AG04450 (cell line): ENCODE results near the gene COPG1. TPM values are rescaled to one million over a fixed set of nuclear protein-coding genes. Genes with fewer than 3 reads are reported as not detected.

Experiments used
- CTCF ChIA-PET: fragments of 300-600, 350-600 bp; formaldehyde crosslinking; extraction: SDS; loops from one replicate; lab custom pipeline; 2022; ENCODE audit warnings: antibody characterized with exemption, inconsistent platforms; lab: Charles Lee
- POLR2A ChIA-PET: fragments of 350-600 bp; formaldehyde crosslinking; extraction: SDS; loops from one replicate; lab custom pipeline; 2021; ENCODE audit warnings: antibody characterized with exemption, inconsistent platforms; lab: Yijun Ruan, JAX
- DNase-seq: peaks from one replicate; pipeline ENCODE4 v3.0.0-alpha.2; 2011; ENCODE audit warnings: low read depth, low spot score
- H3K27ac ChIP-seq: one replicate; pipeline ENCODE4 v1.5.1; 2012; ENCODE audit warnings: low read depth, low read length, control low read depth
- H3K27me3 ChIP-seq: one replicate; pipeline ENCODE4 v1.6.0; 2012; ENCODE audit warnings: low read length; ENCODE audit not compliant: control insufficient read depth, insufficient read depth
- H3K4me3 ChIP-seq: 2 replicates; pipeline ENCODE4 v1.5.1; 2011; ENCODE audit warnings: mild to moderate bottlenecking, low read depth, low read length, control low read depth
- H3K9me3 ChIP-seq: 2 replicates; pipeline ENCODE4 v1.5.1; 2012; ENCODE audit warnings: low read length; ENCODE audit not compliant: control insufficient read depth, insufficient read depth
- CTCF ChIP-seq: IDR thresholded peaks from 2 replicates; pipeline ENCODE4 v1.5.1; 2011; ENCODE audit warnings: low read depth, low read length, control low read depth, inconsistent platforms
- polyA plus RNA-seq: library from polyadenylated mRNA; depleted of rRNA; stranded (reverse); fragments of >200 nt; gene quantifications from 2 replicates; pipeline ENCODE4 v1.2.3, GENCODE V29; 2011

Gene COPG1
- polyA plus RNA-seq, 1 experiment, result 229 TPM

GRCh38 chr3:129305592-129306091 is 56.2 kb downstream of the COPG1 start:
- ChIA-PET POLR2A (interaction anchor here (0.5 to 1.8 kb wide), 2 partner anchors 10 to 46 kb away, joined by 7 to 11 read pairs; a partner anchor contains a TSS), CTCF (interaction anchor here (1.9 kb wide), 1 partner anchor 11 kb away, joined by 7 read pairs; a partner anchor contains a TSS)
- Histone ChIP-seq H3K27me3 (no peaks in the 10 kb centered on the region), H3K9me3 (no peaks in the 10 kb centered on the region; the same call in 1 of the 2 replicates), H3K27ac (peak overlapping the region; percentile 73), H3K4me3 (peak overlapping the region; percentile 13; the same call in 1 of the 2 replicates)
- TF ChIP-seq CTCF, result no peak
- DNase-seq, result no peak

- ChIA-PET POLR2A (interaction anchor here (0.5 kb wide), 1 partner anchor 122 kb away, joined by 4 read pairs; no protein-coding TSS in a partner anchor), CTCF (no interaction called here)
- no peak for TF ChIP-seq CTCF
- DNase-seq, result no peak
- H3K27ac ChIP-seq, result no peak overlapping the region
- H3K27me3 ChIP-seq, result no peaks in the 10 kb centered on the region
- no peaks in the 10 kb centered on the region; the same call in 1 of the 2 replicates for H3K9me3 ChIP-seq
- H3K4me3 ChIP-seq, result no peak overlapping the region
These were observed 59.2 kb downstream of the COPG1 start for GRCh38 chr3:129308636-129309035.

- DNase-seq, result no peak
- ChIA-PET CTCF (interaction anchor here (1.0 kb wide), 1 partner anchor 339 kb away, joined by 3 read pairs; no protein-coding TSS in a partner anchor), POLR2A (no interaction called here)
- Histone ChIP-seq H3K27me3 (no peaks in the 10 kb centered on the region), H3K4me3 (no peak overlapping the region), H3K9me3 (no peaks in the 10 kb centered on the region; the same call in 1 of the 2 replicates), H3K27ac (no peak overlapping the region)
- TF ChIP-seq CTCF, result no peak
These were observed 61.0 kb downstream of the COPG1 start for GRCh38 chr3:129310111-129311011.

- CTCF ChIA-PET, result interaction anchor here (0.7 to 1.0 kb wide), 2 partner anchors 9 to 341 kb away, joined by 3 read pairs; no protein-coding TSS in a partner anchor
- Histone ChIP-seq H3K27me3 (no peaks in the 10 kb centered on the region), H3K4me3 (no peak overlapping the region), H3K9me3 (no peaks in the 10 kb centered on the region; the same call in 1 of the 2 replicates), H3K27ac (no peak overlapping the region)
- no peak for DNase-seq
- POLR2A ChIA-PET, result no interaction called here
- TF ChIP-seq CTCF, result no peak
These were observed 61.9 kb downstream of the COPG1 start for GRCh38 chr3:129311054-129311902.
